Measurements from ENCODE around the gene FAF1.

GRCh38 chr1:50981741-50982140 lies 21.7 kb upstream of the FAF1 start:
- no peak for TF ChIP-seq ZNF431 (CRISPR knock-in tag; IDR thresholded peaks at IDR 0.05)
- no peak for TF ChIP-seq ERF (CRISPR knock-in tag; IDR thresholded peaks at IDR 0.05)
- no peak for TF ChIP-seq ZBTB43 (CRISPR knock-in tag; IDR thresholded peaks at IDR 0.05)
- no peak for TF ChIP-seq REST (IDR thresholded peaks at IDR 0.05; ENCODE audit: borderline replicate concordance)
- no peak for TF ChIP-seq REST (CRISPR knock-in tag; IDR thresholded peaks at IDR 0.05; ENCODE audit: low read depth)
- no peak for TF ChIP-seq NFATC3 (IDR thresholded peaks at IDR 0.05)
- TF ChIP-seq CTCF (IDR thresholded peaks at IDR 0.05 in 2 of 3, conservative IDR thresholded peaks at IDR 0.05 in 1 of 3; ENCODE audit: insufficient read depth in 2 of 3, low read depth in 1 of 3, low read length in 3 of 3) = no peak
- TF ChIP-seq BCLAF1 (IDR thresholded peaks at IDR 0.05; ENCODE audit: borderline replicate concordance in 1 of 2, control insufficient read depth in 1 of 2, low read depth in 2 of 2, low read length in 1 of 2) = no peak
- no peak for TF ChIP-seq ZBTB2 (IDR thresholded peaks at IDR 0.05)
- TF ChIP-seq MLX (CRISPR knock-in tag; conservative IDR thresholded peaks at IDR 0.05) = no peak
- TF ChIP-seq E2F8 (IDR thresholded peaks at IDR 0.05; ENCODE audit: low read depth, partially characterized antibody) = no peak
- no peak for TF ChIP-seq ZSCAN32 (CRISPR knock-in tag; IDR thresholded peaks at IDR 0.05)
- TF ChIP-seq RBFOX2 (IDR thresholded peaks at IDR 0.05; ENCODE audit: low read depth, low read length) = no peak

Data from K562 (cell line).